ENCODE data around the gene LDHB. TPM values are rescaled to one million over a fixed set of nuclear protein-coding genes. Genes with fewer than 3 reads are reported as not detected.

The LDHB gene
- total RNA-seq, 1 experiment from 2014 or later = 1,343 TPM

DNA sequence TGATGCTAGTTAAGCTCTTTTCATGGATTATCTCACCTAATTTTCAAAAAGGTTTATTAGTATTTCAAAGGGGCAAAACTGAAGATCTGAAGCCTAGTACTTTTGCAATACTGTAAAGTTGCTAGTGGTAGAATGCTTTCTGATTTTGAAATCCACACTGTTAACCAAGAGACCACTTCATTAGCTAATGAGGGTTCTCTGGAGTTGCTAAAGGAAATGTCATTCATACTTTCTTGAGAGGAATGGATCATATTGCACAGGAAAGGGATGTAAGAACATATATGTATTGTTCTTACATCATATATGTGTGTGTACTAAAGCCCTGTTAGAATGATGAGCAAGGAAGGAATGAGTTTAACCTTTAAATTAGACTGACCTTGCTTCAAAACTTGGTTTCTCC, 39.0 kb upstream of the LDHB start:
- Histone ChIP-seq H3K4me1 (ENCODE audit: insufficient read depth, low read length) (no peaks in the 10 kb centered on the region), H3K56ac (ENCODE audit: insufficient read length, low read depth, low read length) (no peak overlapping the region), H3K9me3 (ENCODE audit: control insufficient read depth, low read depth, low read length) (no peaks in the 10 kb centered on the region), H2AK5ac (ENCODE audit: insufficient read length, low read length) (no peak overlapping the region), H3K9ac (ENCODE audit: extremely low read depth, insufficient read length, low read length) (no peak overlapping the region), H3T11ph (ENCODE audit: low read length) (no peak overlapping the region), H3K4me2 (ENCODE audit: insufficient read depth, insufficient read length, low read length) (no peak overlapping the region), H3K14ac (ENCODE audit: insufficient read depth, low read length) (no peak overlapping the region), H3K79me2 (ENCODE audit: insufficient read depth, low read length) (no peaks in the 10 kb centered on the region), H2BK12ac (ENCODE audit: insufficient read length, low read depth, low read length) (no peak overlapping the region), H4K8ac (replicated peaks; ENCODE audit: insufficient read length, low read depth, low read length) (no peak overlapping the region), H2BK120ac (ENCODE audit: low read depth, low read length, poor library complexity, severe bottlenecking) (no peak overlapping the region), H4K20me1 (ENCODE audit: control insufficient read depth, insufficient read depth, insufficient read length) (no peaks in the 10 kb centered on the region), H2BK5ac (ENCODE audit: insufficient read length, low read length) (no peak overlapping the region), H3K27me3 (ENCODE audit: insufficient read depth, low read length) (no peaks in the 10 kb centered on the region), H2BK20ac (ENCODE audit: low read depth, low read length, poor library complexity, severe bottlenecking) (no peak overlapping the region), H2AFZ (ENCODE audit: low read length) (no peak overlapping the region), H3K23me2 (ENCODE audit: insufficient read length, low read depth, low read length, poor library complexity, severe bottlenecking) (no peaks in the 10 kb centered on the region), H3K23ac (ENCODE audit: insufficient read length, low read depth, low read length) (no peak overlapping the region), H4K91ac (ENCODE audit: insufficient read length, low read depth, low read length) (no peak overlapping the region), H3K27ac (ENCODE audit: insufficient read length, low read depth, low read length) (no peak overlapping the region), H3K18ac (ENCODE audit: insufficient read length, low read depth, low read length) (no peak overlapping the region), H2BK15ac (ENCODE audit: low read depth, low read length) (no peak overlapping the region), H4K5ac (ENCODE audit: insufficient read length, low read depth, low read length) (no peak overlapping the region), H3K4ac (ENCODE audit: low read depth, low read length) (no peak overlapping the region), H3K79me1 (ENCODE audit: insufficient read depth, low read depth, low read length, poor library complexity, severe bottlenecking) (no peaks in the 10 kb centered on the region)
- peaks cover 4 to 6% of the 10 kb centered on the region in 2 experiments for H3K4me1 Mint-ChIP-seq
- no peak overlapping the region for H3K4me3 Mint-ChIP-seq
- H3K36me3 Mint-ChIP-seq (ENCODE audit: insufficient read depth in 1 of 3, low read depth in 3 of 3) = no peaks in the 10 kb centered on the region
- no peak for DNase-seq
- no peak overlapping the region for H3K27ac Mint-ChIP-seq
- no peaks in the 10 kb centered on the region; the same call in 1 of the 2 replicates for H3K27me3 Mint-ChIP-seq (ENCODE audit: low read depth)
- TF ChIP-seq, protein P1, sequence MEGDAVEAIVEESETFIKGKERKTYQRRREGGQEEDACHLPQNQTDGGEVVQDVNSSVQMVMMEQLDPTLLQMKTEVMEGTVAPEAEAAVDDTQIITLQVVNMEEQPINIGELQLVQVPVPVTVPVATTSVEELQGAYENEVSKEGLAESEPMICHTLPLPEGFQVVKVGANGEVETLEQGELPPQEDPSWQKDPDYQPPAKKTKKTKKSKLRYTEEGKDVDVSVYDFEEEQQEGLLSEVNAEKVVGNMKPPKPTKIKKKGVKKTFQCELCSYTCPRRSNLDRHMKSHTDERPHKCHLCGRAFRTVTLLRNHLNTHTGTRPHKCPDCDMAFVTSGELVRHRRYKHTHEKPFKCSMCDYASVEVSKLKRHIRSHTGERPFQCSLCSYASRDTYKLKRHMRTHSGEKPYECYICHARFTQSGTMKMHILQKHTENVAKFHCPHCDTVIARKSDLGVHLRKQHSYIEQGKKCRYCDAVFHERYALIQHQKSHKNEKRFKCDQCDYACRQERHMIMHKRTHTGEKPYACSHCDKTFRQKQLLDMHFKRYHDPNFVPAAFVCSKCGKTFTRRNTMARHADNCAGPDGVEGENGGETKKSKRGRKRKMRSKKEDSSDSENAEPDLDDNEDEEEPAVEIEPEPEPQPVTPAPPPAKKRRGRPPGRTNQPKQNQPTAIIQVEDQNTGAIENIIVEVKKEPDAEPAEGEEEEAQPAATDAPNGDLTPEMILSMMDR (conservative IDR thresholded peaks at IDR 0.05) = no peak
- H3K9me3 Mint-ChIP-seq = no peaks in the 10 kb centered on the region

All from H9 (cell line).